OCI-LY1 (cell line): ENCODE data around the gene ALLC.

Experiments used
- H2AFZ ChIP-seq: fragments of 200-600 bp; sonication (generic), shearing (Covaris generic); 2 replicates; pipeline ENCODE4 v1.6.0; 2014; ENCODE audit warnings: antibody characterized with exemption, mild to moderate bottlenecking, low read length
- H3F3A ChIP-seq: fragments of 200-600 bp; sonication (generic), shearing (Covaris generic); 2 replicates; pipeline ENCODE4 v1.6.0; 2014; ENCODE audit warnings: mild to moderate bottlenecking, antibody characterized with exemption, low read length, moderate library complexity; ENCODE audit not compliant: insufficient read depth
- H3K27ac ChIP-seq: fragments of 200-600 bp; sonication (generic); 2 replicates; pipeline ENCODE4 v1.5.1; 2014; ENCODE audit warnings: low read length, mixed run types, mild to moderate bottlenecking, low read depth; ENCODE audit not compliant: poor library complexity, severe bottlenecking
- H3K27me3 ChIP-seq: fragments of 200-600 bp; sonication (generic); 2 replicates; pipeline ENCODE4 v1.6.0; 2014; ENCODE audit warnings: antibody characterized with exemption, mild to moderate bottlenecking, low read length, moderate library complexity; ENCODE audit not compliant: insufficient read depth
- H3K36me3 ChIP-seq: fragments of 200-600 bp; sonication (generic); 2 replicates; pipeline ENCODE4 v1.6.1; 2014; ENCODE audit warnings: mild to moderate bottlenecking, antibody characterized with exemption, low read length, moderate library complexity, mixed read lengths; ENCODE audit not compliant: insufficient read depth
- H3K4me1 ChIP-seq: fragments of 200-600 bp; sonication (generic); 2 replicates; pipeline ENCODE4 v1.5.1; 2014; ENCODE audit warnings: mild to moderate bottlenecking, low read length, moderate library complexity; ENCODE audit not compliant: insufficient read depth, severe bottlenecking
- H3K4me2 ChIP-seq: fragments of 200-600 bp; sonication (generic), shearing (Covaris generic); 2 replicates; pipeline ENCODE4 v1.6.1; 2014; ENCODE audit warnings: low read length
- H3K4me3 ChIP-seq: fragments of 200-600 bp; sonication (generic); 2 replicates; pipeline ENCODE4 v1.5.1; 2014; ENCODE audit warnings: low read length, low read depth, mild to moderate bottlenecking, mixed read lengths; ENCODE audit not compliant: poor library complexity, severe bottlenecking
- H3K79me2 ChIP-seq: fragments of 200-600 bp; shearing (Covaris generic); 2 replicates; pipeline ENCODE4 v1.6.1; 2016; ENCODE audit warnings: mixed run types, low read length, mixed read lengths; ENCODE audit not compliant: insufficient read depth
- H3K9ac ChIP-seq: fragments of 200-600 bp; sonication (generic), shearing (Covaris generic); 2 replicates; pipeline ENCODE4 v1.6.1; 2014; ENCODE audit warnings: mild to moderate bottlenecking, low read length, mixed read lengths
- H3K9me2 ChIP-seq: fragments of 200-600 bp; sonication (generic), shearing (Covaris generic); 2 replicates; pipeline ENCODE4 v1.6.1; 2014; ENCODE audit warnings: low read depth, mild to moderate bottlenecking, low read length, mixed read lengths
- H3K9me3 ChIP-seq: fragments of 200-600 bp; shearing (Covaris generic); 2 replicates; pipeline ENCODE4 v1.6.1; 2014; ENCODE audit warnings: low read length, mixed read lengths
- H4K20me1 ChIP-seq: fragments of 200-600 bp; sonication (generic), shearing (Covaris generic); 2 replicates; pipeline ENCODE4 v1.6.0; 2016; ENCODE audit warnings: mild to moderate bottlenecking, low read length; ENCODE audit not compliant: insufficient read depth
- EZH2 ChIP-seq: fragments of 200-600 bp; sonication (generic), shearing (Covaris generic); IDR thresholded peaks from 2 replicates; pipeline ENCODE4 v1.8.0; 2017; ENCODE audit warnings: borderline replicate concordance, mixed run types, mild to moderate bottlenecking, antibody characterized with exemption, low read length, moderate library complexity, mixed read lengths
- TF ChIP-seq, protein P1 (sequence below): fragments of 200-600 bp; sonication (generic), shearing (Covaris generic); IDR thresholded peaks from 2 replicates; pipeline ENCODE4 v1.5.1; 2017; ENCODE audit warnings: mild to moderate bottlenecking, antibody characterized with exemption, low read length, moderate library complexity, mixed read lengths

ALLC gene

DNA sequence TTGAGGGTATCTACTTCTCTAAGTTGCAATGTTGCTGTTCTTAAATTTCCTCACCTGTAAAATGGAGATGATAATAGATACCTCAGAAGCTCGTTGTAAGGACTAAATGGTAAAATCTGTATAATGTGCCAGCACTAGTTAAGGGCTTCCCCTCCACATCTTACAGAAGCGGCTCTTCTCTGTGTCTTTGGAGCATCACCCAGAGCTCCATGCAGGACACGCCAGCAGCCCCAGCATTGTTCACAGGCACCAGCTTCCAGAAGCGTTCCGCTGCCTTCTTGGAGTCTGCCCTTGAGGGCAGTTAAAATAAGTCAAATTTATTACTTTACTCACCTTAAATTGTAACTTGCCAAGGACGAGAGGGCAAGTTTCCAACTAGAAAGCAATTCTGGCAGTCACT is 51.2 kb downstream of the ALLC start:
- no peaks in the 10 kb centered on the region for H3K79me2 ChIP-seq
- H3K4me1 ChIP-seq = no peaks in the 10 kb centered on the region
- no peaks in the 10 kb centered on the region for H3K9me3 ChIP-seq
- TF ChIP-seq, protein P1, sequence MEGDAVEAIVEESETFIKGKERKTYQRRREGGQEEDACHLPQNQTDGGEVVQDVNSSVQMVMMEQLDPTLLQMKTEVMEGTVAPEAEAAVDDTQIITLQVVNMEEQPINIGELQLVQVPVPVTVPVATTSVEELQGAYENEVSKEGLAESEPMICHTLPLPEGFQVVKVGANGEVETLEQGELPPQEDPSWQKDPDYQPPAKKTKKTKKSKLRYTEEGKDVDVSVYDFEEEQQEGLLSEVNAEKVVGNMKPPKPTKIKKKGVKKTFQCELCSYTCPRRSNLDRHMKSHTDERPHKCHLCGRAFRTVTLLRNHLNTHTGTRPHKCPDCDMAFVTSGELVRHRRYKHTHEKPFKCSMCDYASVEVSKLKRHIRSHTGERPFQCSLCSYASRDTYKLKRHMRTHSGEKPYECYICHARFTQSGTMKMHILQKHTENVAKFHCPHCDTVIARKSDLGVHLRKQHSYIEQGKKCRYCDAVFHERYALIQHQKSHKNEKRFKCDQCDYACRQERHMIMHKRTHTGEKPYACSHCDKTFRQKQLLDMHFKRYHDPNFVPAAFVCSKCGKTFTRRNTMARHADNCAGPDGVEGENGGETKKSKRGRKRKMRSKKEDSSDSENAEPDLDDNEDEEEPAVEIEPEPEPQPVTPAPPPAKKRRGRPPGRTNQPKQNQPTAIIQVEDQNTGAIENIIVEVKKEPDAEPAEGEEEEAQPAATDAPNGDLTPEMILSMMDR = no peak
- TF ChIP-seq EZH2 = no peak
- no peaks in the 10 kb centered on the region for H4K20me1 ChIP-seq
- no peak overlapping the region for H3K27ac ChIP-seq
- H3K36me3 ChIP-seq = no peaks in the 10 kb centered on the region
- H3F3A ChIP-seq = no peaks in the 10 kb centered on the region
- no peak overlapping the region for H3K4me3 ChIP-seq
- H2AFZ ChIP-seq = no peak overlapping the region
- no peaks in the 10 kb centered on the region for H3K9me2 ChIP-seq
- H3K27me3 ChIP-seq = no peaks in the 10 kb centered on the region; the same call in 1 of the 2 replicates
- H3K9ac ChIP-seq = no peak overlapping the region
- H3K4me2 ChIP-seq = no peak overlapping the region

DNA sequence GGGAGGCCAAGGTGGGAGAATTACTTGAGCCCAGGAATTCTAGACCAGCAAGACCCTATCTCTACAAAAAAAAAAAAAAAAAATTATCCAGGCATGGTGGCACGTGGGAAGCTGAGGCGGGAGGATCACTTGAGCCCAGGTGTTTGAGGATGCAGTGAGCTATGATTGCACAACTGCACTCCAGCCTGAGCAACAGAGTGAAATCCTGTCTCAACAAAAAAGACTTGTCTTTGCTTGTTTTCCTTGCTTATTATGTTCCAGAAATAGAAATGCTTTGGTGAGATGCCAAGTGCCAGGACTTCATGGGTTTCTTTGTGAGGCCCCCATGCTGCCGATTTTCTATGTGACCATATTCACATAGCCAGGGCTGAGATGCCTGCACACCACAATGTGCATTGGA is 54.4 kb downstream of the ALLC start:
- TF ChIP-seq, protein P1 = no peak
- TF ChIP-seq EZH2 = no peak
- Histone ChIP-seq H3K9me2 (no peaks in the 10 kb centered on the region), H3K4me1 (no peaks in the 10 kb centered on the region), H3K27ac (no peak overlapping the region), H3K36me3 (no peaks in the 10 kb centered on the region), H3K27me3 (no peaks in the 10 kb centered on the region; the same call in 1 of the 2 replicates), H3K79me2 (no peaks in the 10 kb centered on the region), H3K9me3 (no peaks in the 10 kb centered on the region), H3K9ac (no peak overlapping the region), H4K20me1 (no peaks in the 10 kb centered on the region), H3K4me2 (no peak overlapping the region), H2AFZ (no peak overlapping the region), H3F3A (no peaks in the 10 kb centered on the region), H3K4me3 (no peak overlapping the region)

DNA sequence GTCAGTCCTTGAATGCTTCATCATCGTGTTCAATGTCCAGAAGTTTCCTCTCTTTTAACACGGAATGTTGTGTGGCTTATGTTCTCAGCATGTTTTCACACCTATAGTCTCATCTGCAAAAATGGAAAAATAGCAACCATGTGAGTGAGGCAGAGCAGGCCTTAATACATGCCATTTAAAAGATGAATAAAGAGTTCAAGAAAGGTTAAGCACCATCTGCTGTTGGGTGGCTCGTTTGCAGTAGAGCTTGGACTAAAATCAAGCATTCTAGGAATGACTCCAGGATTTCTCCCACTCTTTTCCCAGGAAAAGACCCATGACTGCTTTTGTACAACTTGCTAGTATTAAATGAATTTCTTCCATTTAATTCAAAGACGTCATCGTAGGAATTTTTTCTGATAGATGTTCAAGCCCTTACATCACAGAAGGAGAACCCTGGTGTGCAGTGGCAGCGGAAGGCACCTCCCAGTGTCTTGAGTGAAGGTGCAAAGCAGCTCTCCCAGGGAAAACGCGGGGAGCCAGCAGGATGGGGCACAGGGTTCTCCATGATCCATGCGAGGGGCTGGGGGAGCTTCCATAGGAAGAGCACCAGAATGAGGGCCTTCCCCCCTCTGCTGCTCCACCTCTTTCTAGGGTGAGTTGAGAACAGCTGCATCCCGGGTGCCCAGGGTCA is 55.0 kb downstream of the ALLC start:
- H4K20me1 ChIP-seq = no peaks in the 10 kb centered on the region
- no peak overlapping the region for H3K9ac ChIP-seq
- H3K4me2 ChIP-seq = no peak overlapping the region
- H3K79me2 ChIP-seq = no peaks in the 10 kb centered on the region
- H3K9me2 ChIP-seq = no peaks in the 10 kb centered on the region
- TF ChIP-seq, protein P1 = no peak
- TF ChIP-seq EZH2 = no peak
- no peak overlapping the region for H3K4me3 ChIP-seq
- H2AFZ ChIP-seq = no peak overlapping the region
- H3K27ac ChIP-seq = no peak overlapping the region
- no peaks in the 10 kb centered on the region for H3F3A ChIP-seq
- H3K27me3 ChIP-seq = no peaks in the 10 kb centered on the region; the same call in 1 of the 2 replicates
- no peaks in the 10 kb centered on the region for H3K36me3 ChIP-seq
- no peaks in the 10 kb centered on the region for H3K9me3 ChIP-seq
- H3K4me1 ChIP-seq = no peaks in the 10 kb centered on the region
